WTC11 (cell line): Measurements from ENCODE around the gene DYNC2LI1. TPM values are rescaled to one million over a fixed set of nuclear protein-coding genes. Genes with fewer than 3 reads are reported as not detected.

Experiments
- ATAC-seq: fragments of 200-7000 bp; cut with Tn5 transposase; 2 replicates; pipeline ENCODE4 v1.10.0; 2021; ENCODE audit warnings: mild to moderate bottlenecking, moderate library complexity
- CTCF ChIA-PET: fragments of 300-600 bp; sonication (Branson Sonifier 250); formaldehyde crosslinking; loops from one replicate; lab custom pipeline; 2021; ENCODE audit warnings: antibody characterized with exemption; lab: Charles Lee
- POLR2A ChIA-PET: fragments of 350-600 bp; sonication (Branson Sonifier 250); formaldehyde crosslinking; loops from one replicate; lab custom pipeline; 2021; ENCODE audit warnings: antibody characterized with exemption; lab: Charles Lee
- DNase-seq: peaks from one replicate; pipeline ENCODE4 v3.0.0; 2021; ENCODE audit warnings: low spot score
- H3K27ac Mint-ChIP-seq: 2 replicates; pipeline ENCODE4 v1.8.0; 2021; ENCODE audit warnings: mixed read lengths
- H3K27me3 Mint-ChIP-seq: 2 replicates; pipeline ENCODE4 v1.8.0; 2021; ENCODE audit warnings: low read depth, mild to moderate bottlenecking, moderate library complexity, mixed read lengths
- H3K36me3 Mint-ChIP-seq: 2 replicates; pipeline ENCODE4 v1.8.0; 2021; ENCODE audit warnings: mixed read lengths
- H3K4me1 Mint-ChIP-seq: 2 replicates; pipeline ENCODE4 v1.8.0; 2022; ENCODE audit warnings: mixed read lengths
- H3K4me3 Mint-ChIP-seq: 2 replicates; pipeline ENCODE4 v1.8.0; 2021; ENCODE audit warnings: mild to moderate bottlenecking, moderate library complexity, mixed read lengths
- H3K9me3 Mint-ChIP-seq: 2 replicates; pipeline ENCODE4 v1.8.0; 2021; ENCODE audit warnings: mixed read lengths
- ATF1 ChIP-seq: sonication (generic); formaldehyde crosslinking; IDR thresholded peaks from 2 replicates; pipeline ENCODE4 v1.8.1; 2023; ENCODE audit warnings: mild to moderate bottlenecking, moderate library complexity, missing genetic modification reagents
- CBFB ChIP-seq: sonication (generic); formaldehyde crosslinking; IDR thresholded peaks from 2 replicates; pipeline ENCODE4 v1.8.1; 2022; ENCODE audit warnings: mild to moderate bottlenecking, low read depth, missing genetic modification reagents
- ELF4 ChIP-seq: sonication (generic); formaldehyde crosslinking; IDR thresholded peaks from 2 replicates; pipeline ENCODE4 v1.8.1; 2022; ENCODE audit warnings: low read depth, mild to moderate bottlenecking, moderate library complexity, missing genetic modification reagents
- ESRRA ChIP-seq: sonication (generic); formaldehyde crosslinking; IDR thresholded peaks from 2 replicates; pipeline ENCODE4 v1.8.1; 2022; ENCODE audit warnings: mild to moderate bottlenecking, missing genetic modification reagents, borderline replicate concordance
- ETV6 ChIP-seq: sonication (generic); formaldehyde crosslinking; IDR thresholded peaks from 2 replicates; pipeline ENCODE4 v1.8.1; 2022; ENCODE audit warnings: mild to moderate bottlenecking, missing genetic modification reagents
- HMGA2 ChIP-seq: fragments of 250-450 bp; sonication (Bioruptor Pico); IDR thresholded peaks from 2 replicates; pipeline ENCODE4 v1.4.0; 2021; ENCODE audit warnings: mild to moderate bottlenecking, moderate library complexity
- KAT7 ChIP-seq: sonication (generic); formaldehyde crosslinking; IDR thresholded peaks from 2 replicates; pipeline ENCODE4 v1.8.1; 2023; ENCODE audit warnings: missing genetic modification reagents, mild to moderate bottlenecking, borderline replicate concordance
- MYBL2 ChIP-seq: sonication (generic); formaldehyde crosslinking; IDR thresholded peaks from 2 replicates; pipeline ENCODE4 v1.8.1; 2023; ENCODE audit warnings: mild to moderate bottlenecking, moderate library complexity, missing genetic modification reagents
- NR3C1 ChIP-seq: sonication (generic); formaldehyde crosslinking; conservative IDR thresholded peaks from 2 replicates; pipeline ENCODE4 v1.8.1; 2023; ENCODE audit warnings: low read depth, mild to moderate bottlenecking, missing genetic modification reagents
- SMAD3 ChIP-seq: sonication (generic); formaldehyde crosslinking; IDR thresholded peaks from 2 replicates; pipeline ENCODE4 v1.8.0; 2022; ENCODE audit warnings: missing genetic modification reagents, mild to moderate bottlenecking, borderline replicate concordance
- ZBTB21 ChIP-seq: sonication (generic); formaldehyde crosslinking; IDR thresholded peaks from 2 replicates; pipeline ENCODE4 v1.8.1; 2023; ENCODE audit warnings: mild to moderate bottlenecking, missing genetic modification reagents, borderline replicate concordance
- ZNF219 ChIP-seq: sonication (generic); formaldehyde crosslinking; IDR thresholded peaks from 2 replicates; pipeline ENCODE4 v1.8.0; 2023; ENCODE audit warnings: missing genetic modification reagents, mild to moderate bottlenecking, borderline replicate concordance
- ZNF416 ChIP-seq: fragments of 250-450 bp; sonication (Bioruptor Pico); IDR thresholded peaks from 2 replicates; pipeline ENCODE4 v1.9.0; 2021; ENCODE audit warnings: mild to moderate bottlenecking, inconsistent platforms
- total RNA-seq: library from RNA; stranded (reverse); gene quantifications from 3 replicates; pipeline ENCODE4 v1.2.3, GENCODE V29; 2021
- TF ChIP-seq, protein P1 (sequence below): sonication (generic); formaldehyde crosslinking; IDR thresholded peaks from 2 replicates; pipeline ENCODE4 v1.8.0; 2023; ENCODE audit warnings: missing genetic modification reagents
- TF ChIP-seq, protein P2 (sequence below): fragments of 250-450 bp; sonication (Bioruptor Pico); IDR thresholded peaks from 2 replicates; pipeline ENCODE4 v1.9.0; 2021; ENCODE audit warnings: mild to moderate bottlenecking
- TF ChIP-seq, protein P3 (sequence below): sonication (generic); formaldehyde crosslinking; conservative IDR thresholded peaks from 2 replicates; pipeline ENCODE4 v1.8.1; 2022; ENCODE audit warnings: mild to moderate bottlenecking, missing genetic modification reagents
- TF ChIP-seq, protein P4 (sequence below): sonication (generic); formaldehyde crosslinking; IDR thresholded peaks from 2 replicates; pipeline ENCODE4 v1.8.0; 2023; ENCODE audit warnings: mild to moderate bottlenecking, missing genetic modification reagents
- TF ChIP-seq, protein P5 (sequence below): fragments of 250-450 bp; sonication (Bioruptor Pico); IDR thresholded peaks from 2 replicates; pipeline ENCODE4 v1.9.0; 2021; ENCODE audit warnings: moderate library complexity, mild to moderate bottlenecking, inconsistent platforms, borderline replicate concordance
- TF ChIP-seq, protein P6 (sequence below): fragments of 200-600 bp; IDR thresholded peaks from 2 replicates; pipeline ENCODE4 v1.8.0; 2022; ENCODE audit warnings: antibody characterized with exemption

The DYNC2LI1 gene
- total RNA-seq, 1 experiment from 2014 or later: 7.0 TPM

DNA sequence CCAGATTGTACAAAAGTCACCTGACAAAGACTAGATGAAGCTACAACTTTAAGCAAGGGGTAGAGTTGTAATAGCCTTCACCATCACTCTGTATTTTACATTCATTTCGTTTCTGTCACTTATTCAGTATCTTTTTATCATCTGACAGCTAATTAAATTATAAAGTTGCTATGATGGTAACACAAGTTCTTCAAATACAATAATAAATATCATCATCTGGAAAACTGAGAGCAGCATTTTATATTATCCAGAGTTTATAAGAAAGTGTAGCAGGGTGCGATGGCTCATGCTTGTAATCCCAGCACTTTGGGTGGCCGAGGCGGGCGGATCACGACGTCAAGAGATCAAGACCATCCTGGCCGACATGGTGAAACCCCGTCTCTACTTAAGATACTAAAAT, 21.1 kb downstream of the DYNC2LI1 start (continued):
- TF ChIP-seq MYBL2 (no peak), CBFB (CRISPR knock-in tag) (no peak), ETV6 (CRISPR knock-in tag) (no peak)
- TF ChIP-seq, all 79 proteins: peak for 0

DNA sequence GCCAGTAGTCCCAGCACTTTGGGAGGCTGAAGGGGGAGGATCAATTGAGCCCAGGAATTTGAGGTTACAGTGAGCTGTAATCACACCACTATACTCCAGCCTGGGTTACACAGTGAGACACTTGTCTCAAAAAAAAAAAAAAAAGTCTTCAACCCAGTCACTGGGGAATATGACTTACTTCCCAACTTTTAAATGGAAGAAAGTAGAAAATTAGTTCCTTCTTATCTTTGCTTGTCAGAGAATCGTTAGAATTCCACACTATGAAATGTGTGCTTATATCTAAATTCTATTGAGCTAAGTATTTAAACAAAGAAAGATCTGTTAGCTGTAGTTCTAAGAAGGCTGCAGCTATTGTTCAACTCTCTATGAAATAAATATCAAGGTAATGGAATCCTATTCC, 22.4 kb downstream of the DYNC2LI1 start:
- no peaks in the 10 kb centered on the region for H3K4me1 Mint-ChIP-seq
- ATAC-seq: no peak
- H3K36me3 Mint-ChIP-seq: no peaks in the 10 kb centered on the region
- TF ChIP-seq HMGA2 (CRISPR knock-in tag) (no peak), NR3C1 (CRISPR knock-in tag) (no peak), ATF1 (no peak), ZNF219 (CRISPR knock-in tag) (no peak), ESRRA (no peak), KAT7 (no peak), MYBL2 (no peak), ELF4 (CRISPR knock-in tag) (no peak), SMAD3 (CRISPR knock-in tag) (no peak)
- TF ChIP-seq, protein P1, sequence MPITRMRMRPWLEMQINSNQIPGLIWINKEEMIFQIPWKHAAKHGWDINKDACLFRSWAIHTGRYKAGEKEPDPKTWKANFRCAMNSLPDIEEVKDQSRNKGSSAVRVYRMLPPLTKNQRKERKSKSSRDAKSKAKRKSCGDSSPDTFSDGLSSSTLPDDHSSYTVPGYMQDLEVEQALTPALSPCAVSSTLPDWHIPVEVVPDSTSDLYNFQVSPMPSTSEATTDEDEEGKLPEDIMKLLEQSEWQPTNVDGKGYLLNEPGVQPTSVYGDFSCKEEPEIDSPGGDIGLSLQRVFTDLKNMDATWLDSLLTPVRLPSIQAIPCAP (CRISPR knock-in tag): no peak
- TF ChIP-seq, protein P2, sequence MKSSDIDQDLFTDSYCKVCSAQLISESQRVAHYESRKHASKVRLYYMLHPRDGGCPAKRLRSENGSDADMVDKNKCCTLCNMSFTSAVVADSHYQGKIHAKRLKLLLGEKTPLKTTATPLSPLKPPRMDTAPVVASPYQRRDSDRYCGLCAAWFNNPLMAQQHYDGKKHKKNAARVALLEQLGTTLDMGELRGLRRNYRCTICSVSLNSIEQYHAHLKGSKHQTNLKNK (CRISPR knock-in tag): no peak
- TF ChIP-seq, protein P3, sequence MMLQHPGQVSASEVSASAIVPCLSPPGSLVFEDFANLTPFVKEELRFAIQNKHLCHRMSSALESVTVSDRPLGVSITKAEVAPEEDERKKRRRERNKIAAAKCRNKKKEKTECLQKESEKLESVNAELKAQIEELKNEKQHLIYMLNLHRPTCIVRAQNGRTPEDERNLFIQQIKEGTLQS (CRISPR knock-in tag): no peak
- no peak overlapping the region for H3K27ac Mint-ChIP-seq
- H3K9me3 Mint-ChIP-seq: no peaks in the 10 kb centered on the region
- H3K4me3 Mint-ChIP-seq: no peak overlapping the region
- H3K27me3 Mint-ChIP-seq: no peaks in the 10 kb centered on the region
- no peak for DNase-seq
- POLR2A ChIA-PET: no interaction called here
- CTCF ChIA-PET: interaction anchor here (0.8 kb wide), 1 partner anchor 82 kb away, joined by 5 read pairs; no protein-coding TSS in a partner anchor

DNA sequence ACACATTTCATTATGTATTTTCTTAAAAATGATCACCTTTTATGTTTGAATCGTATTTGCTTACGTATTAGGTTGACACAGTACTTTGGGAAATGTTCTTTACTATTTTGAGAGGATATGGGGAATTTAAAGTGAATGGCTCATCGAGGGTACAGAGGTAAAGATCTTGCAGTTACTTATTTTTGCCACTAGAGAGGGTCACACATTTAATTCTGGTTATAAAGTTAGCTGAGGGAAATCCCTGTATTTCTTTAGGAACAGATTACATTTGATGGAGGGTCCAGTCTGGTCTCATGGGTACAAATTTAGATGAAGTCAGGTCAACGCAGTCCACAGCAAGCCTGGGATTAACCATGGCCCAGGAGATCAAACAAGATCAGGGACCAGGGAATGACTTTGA, 24.5 kb downstream of the DYNC2LI1 start:
- CTCF ChIA-PET: interaction anchor here (0.8 to 1.7 kb wide), 11 partner anchors 8 to 193 kb away, joined by 3 to 13 read pairs (median 5); partner anchors contain the start of genes DYNC2LI1 and PLEKHH2
- no peaks in the 10 kb centered on the region for H3K36me3 Mint-ChIP-seq
- POLR2A ChIA-PET: no interaction called here
- no peaks in the 10 kb centered on the region for H3K4me1 Mint-ChIP-seq
- no peaks in the 10 kb centered on the region for H3K27me3 Mint-ChIP-seq
- no peak for TF ChIP-seq ZNF416 (CRISPR knock-in tag)
- TF ChIP-seq, protein P4, sequence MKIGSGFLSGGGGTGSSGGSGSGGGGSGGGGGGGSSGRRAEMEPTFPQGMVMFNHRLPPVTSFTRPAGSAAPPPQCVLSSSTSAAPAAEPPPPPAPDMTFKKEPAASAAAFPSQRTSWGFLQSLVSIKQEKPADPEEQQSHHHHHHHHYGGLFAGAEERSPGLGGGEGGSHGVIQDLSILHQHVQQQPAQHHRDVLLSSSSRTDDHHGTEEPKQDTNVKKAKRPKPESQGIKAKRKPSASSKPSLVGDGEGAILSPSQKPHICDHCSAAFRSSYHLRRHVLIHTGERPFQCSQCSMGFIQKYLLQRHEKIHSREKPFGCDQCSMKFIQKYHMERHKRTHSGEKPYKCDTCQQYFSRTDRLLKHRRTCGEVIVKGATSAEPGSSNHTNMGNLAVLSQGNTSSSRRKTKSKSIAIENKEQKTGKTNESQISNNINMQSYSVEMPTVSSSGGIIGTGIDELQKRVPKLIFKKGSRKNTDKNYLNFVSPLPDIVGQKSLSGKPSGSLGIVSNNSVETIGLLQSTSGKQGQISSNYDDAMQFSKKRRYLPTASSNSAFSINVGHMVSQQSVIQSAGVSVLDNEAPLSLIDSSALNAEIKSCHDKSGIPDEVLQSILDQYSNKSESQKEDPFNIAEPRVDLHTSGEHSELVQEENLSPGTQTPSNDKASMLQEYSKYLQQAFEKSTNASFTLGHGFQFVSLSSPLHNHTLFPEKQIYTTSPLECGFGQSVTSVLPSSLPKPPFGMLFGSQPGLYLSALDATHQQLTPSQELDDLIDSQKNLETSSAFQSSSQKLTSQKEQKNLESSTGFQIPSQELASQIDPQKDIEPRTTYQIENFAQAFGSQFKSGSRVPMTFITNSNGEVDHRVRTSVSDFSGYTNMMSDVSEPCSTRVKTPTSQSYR (CRISPR knock-in tag): no peak
- no peak for TF ChIP-seq ZBTB21 (CRISPR knock-in tag)
- no peak for TF ChIP-seq SMAD3 (CRISPR knock-in tag)
- TF ChIP-seq, protein P5, sequence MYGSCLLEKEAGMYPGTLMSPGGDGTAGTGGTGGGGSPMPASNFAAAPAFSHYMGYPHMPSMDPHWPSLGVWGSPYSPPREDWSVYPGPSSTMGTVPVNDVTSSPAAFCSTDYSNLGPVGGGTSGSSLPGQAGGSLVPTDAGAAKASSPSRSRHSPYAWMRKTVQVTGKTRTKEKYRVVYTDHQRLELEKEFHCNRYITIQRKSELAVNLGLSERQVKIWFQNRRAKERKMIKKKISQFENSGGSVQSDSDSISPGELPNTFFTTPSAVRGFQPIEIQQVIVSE (CRISPR knock-in tag): no peak
- TF ChIP-seq, protein P6, sequence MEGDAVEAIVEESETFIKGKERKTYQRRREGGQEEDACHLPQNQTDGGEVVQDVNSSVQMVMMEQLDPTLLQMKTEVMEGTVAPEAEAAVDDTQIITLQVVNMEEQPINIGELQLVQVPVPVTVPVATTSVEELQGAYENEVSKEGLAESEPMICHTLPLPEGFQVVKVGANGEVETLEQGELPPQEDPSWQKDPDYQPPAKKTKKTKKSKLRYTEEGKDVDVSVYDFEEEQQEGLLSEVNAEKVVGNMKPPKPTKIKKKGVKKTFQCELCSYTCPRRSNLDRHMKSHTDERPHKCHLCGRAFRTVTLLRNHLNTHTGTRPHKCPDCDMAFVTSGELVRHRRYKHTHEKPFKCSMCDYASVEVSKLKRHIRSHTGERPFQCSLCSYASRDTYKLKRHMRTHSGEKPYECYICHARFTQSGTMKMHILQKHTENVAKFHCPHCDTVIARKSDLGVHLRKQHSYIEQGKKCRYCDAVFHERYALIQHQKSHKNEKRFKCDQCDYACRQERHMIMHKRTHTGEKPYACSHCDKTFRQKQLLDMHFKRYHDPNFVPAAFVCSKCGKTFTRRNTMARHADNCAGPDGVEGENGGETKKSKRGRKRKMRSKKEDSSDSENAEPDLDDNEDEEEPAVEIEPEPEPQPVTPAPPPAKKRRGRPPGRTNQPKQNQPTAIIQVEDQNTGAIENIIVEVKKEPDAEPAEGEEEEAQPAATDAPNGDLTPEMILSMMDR: no peak; the same call in none of the 2 replicates
- H3K4me3 Mint-ChIP-seq: no peak overlapping the region
- ATAC-seq (peak; percentile 56), DNase-seq (no peak)
- no peaks in the 10 kb centered on the region for H3K9me3 Mint-ChIP-seq
- H3K27ac Mint-ChIP-seq: no peak overlapping the region
